Activated effector memory CD4-positive, alpha-beta T cell treated with Interleukin-2 at 50 U/mL for 16 hours (primary cell): ENCODE results near the gene CPSF4.

ENCODE experiments used
- DNase-seq: peaks from one replicate; pipeline ENCODE4 v3.0.0-alpha.2; 2020

CPSF4 gene

GRCh38 chr7:99449326-99449725 is 10.6 kb downstream of the CPSF4 start:
- DNase-seq: no peak

- DNase-seq: no peak
These were observed 13.2 kb downstream of the CPSF4 start for GRCh38 chr7:99451936-99452335.

GRCh38 chr7:99452541-99452940 is 13.8 kb downstream of the CPSF4 start:
- no peak for DNase-seq

GRCh38 chr7:99453105-99453504 is 14.4 kb downstream of the CPSF4 start:
- no peak for DNase-seq

- DNase-seq: no peak
These were observed 17.1 kb downstream of the CPSF4 start for GRCh38 chr7:99455874-99456273.

GRCh38 chr7:99456288-99456687 is 17.5 kb downstream of the CPSF4 start:
- no peak for DNase-seq

- DNase-seq: no peak
These were observed 18.4 kb downstream of the CPSF4 start for GRCh38 chr7:99457050-99457649.

GRCh38 chr7:99457650-99458493 is 19.1 kb downstream of the CPSF4 start:
- DNase-seq: no peak

- no peak for DNase-seq
These were observed 20.3 kb downstream of the CPSF4 start for GRCh38 chr7:99459087-99459486.

GRCh38 chr7:99460651-99461050 is 21.9 kb downstream of the CPSF4 start:
- DNase-seq: no peak

- no peak for DNase-seq
These were observed 22.5 kb downstream of the CPSF4 start for GRCh38 chr7:99461221-99461620.

GRCh38 chr7:99465421-99465768 is 26.7 kb downstream of the CPSF4 start:
- DNase-seq: no peak

- no peak for DNase-seq
These were observed 29.7 kb downstream of the CPSF4 start for GRCh38 chr7:99468336-99468918.

GRCh38 chr7:99469381-99470065 is 30.8 kb downstream of the CPSF4 start:
- DNase-seq: no peak

GRCh38 chr7:99472561-99473314 is 34.0 kb downstream of the CPSF4 start, which contains the start of gene ZNF789:
TSS of gene ZNF789 (plus strand) at chr7:99472890. CDS start at chr7:99476457, 3,567 bp downstream.
- peak; percentile 97 for DNase-seq

- no peak for DNase-seq
These were observed 34.5 kb downstream of the CPSF4 start for GRCh38 chr7:99473315-99473596.

GRCh38 chr7:99476107-99476506 is 37.4 kb downstream of the CPSF4 start:
- no peak for DNase-seq

GRCh38 chr7:99478464-99479440 is 40.0 kb downstream of the CPSF4 start:
- no peak for DNase-seq

GRCh38 chr7:99485094-99485493 is 46.4 kb downstream of the CPSF4 start:
- DNase-seq: no peak

GRCh38 chr7:99489235-99489634 is 50.5 kb downstream of the CPSF4 start:
- no peak for DNase-seq

GRCh38 chr7:99490878-99491277 is 52.1 kb downstream of the CPSF4 start:
- no peak for DNase-seq

- DNase-seq: no peak
These were observed 55.1 kb downstream of the CPSF4 start for GRCh38 chr7:99493823-99494222.
